Measurements from ENCODE around the gene CRMP1. TPM values are rescaled to one million over a fixed set of nuclear protein-coding genes. Genes with fewer than 3 reads are reported as not detected.

Gene CRMP1
- 2.5 to 3.2 TPM (median 2.7 TPM) in 5 replicates for total RNA-seq (2022; extraction: Qiagen RNA extraction)

DNA sequence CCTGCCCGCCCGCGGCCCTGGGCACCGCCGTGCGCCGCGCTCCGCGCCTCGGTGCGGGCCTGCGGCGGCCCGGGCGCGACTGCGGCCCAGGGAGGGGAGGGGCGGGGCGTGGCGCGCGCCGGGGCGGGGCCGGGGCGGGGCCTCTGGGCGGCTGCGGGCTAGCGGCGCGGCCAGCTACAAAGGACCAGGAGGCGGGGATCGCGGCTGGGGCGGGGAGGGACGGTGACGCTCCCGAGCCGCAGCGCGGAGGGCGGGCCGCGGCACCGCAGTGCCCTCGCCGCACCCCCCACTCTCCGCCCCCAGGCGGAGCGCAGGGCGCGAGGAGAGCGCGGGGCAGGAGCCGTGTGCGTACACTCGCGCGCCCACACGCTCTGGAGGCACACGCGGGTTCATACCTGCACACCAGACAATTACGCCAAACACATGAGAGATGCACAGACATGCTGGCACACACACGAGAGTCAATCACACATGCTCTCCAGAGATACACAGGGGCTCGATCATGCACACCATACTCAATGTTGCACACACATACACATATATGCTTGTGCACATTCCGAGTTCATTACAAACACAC, at the start of gene CRMP1:
TSS of gene CRMP1 (minus strand) at position 83 of the 577 bp plus-strand sequence. CDS start 117 bp downstream, outside the sequence.

Other genes with a start within 250 kb of the CRMP1 start
- 1.8 to 2.7 TPM (median 2.2 TPM) in 5 replicates for gene EVC2, start 184.5 kb downstream of the CRMP1 start, total RNA-seq (2022; extraction: Qiagen RNA extraction)
- gene EVC, start 181.9 kb downstream of the CRMP1 start, total RNA-seq (2022; extraction: Qiagen RNA extraction): 8.7 to 15.2 TPM (median 12.6 TPM) in 5 replicates
- gene C4orf50, start 125.3 kb upstream of the CRMP1 start, total RNA-seq (2022; extraction: Qiagen RNA extraction): not detected in 5 replicates